Osteocyte (in vitro differentiated cells): Measurements from ENCODE around the gene CDH8. TPM values are rescaled to one million over a fixed set of nuclear protein-coding genes. Genes with fewer than 3 reads are reported as not detected.

ENCODE experiments used
- DNase-seq: peaks from one replicate; pipeline ENCODE4 v3.0.0; 2021; ENCODE audit warnings: mixed read lengths; ENCODE audit not compliant: unreplicated experiment; ENCODE audit errors: extremely low spot score
- H3K27ac Mint-ChIP-seq: one replicate; pipeline ENCODE4 v1.8.0; 2021; ENCODE audit warnings: mild to moderate bottlenecking, mixed read lengths; ENCODE audit not compliant: unreplicated experiment
- H3K27me3 Mint-ChIP-seq: one replicate; pipeline ENCODE4 v1.8.0; 2021; ENCODE audit warnings: mixed read lengths; ENCODE audit not compliant: unreplicated experiment
- H3K36me3 Mint-ChIP-seq: one replicate; pipeline ENCODE4 v1.8.0; 2021; ENCODE audit warnings: mixed read lengths; ENCODE audit not compliant: unreplicated experiment
- H3K4me1 Mint-ChIP-seq: one replicate; pipeline ENCODE4 v1.8.0; 2021; ENCODE audit warnings: mixed read lengths; ENCODE audit not compliant: unreplicated experiment
- H3K4me3 Mint-ChIP-seq: one replicate; pipeline ENCODE4 v1.8.0; 2021; ENCODE audit warnings: mild to moderate bottlenecking, moderate library complexity, mixed read lengths; ENCODE audit not compliant: unreplicated experiment
- H3K9me3 Mint-ChIP-seq: one replicate; pipeline ENCODE4 v1.8.0; 2021; ENCODE audit warnings: mixed read lengths; ENCODE audit not compliant: unreplicated experiment
- CTCF ChIP-seq: fragments of 200-600 bp; sonication (generic); IDR thresholded peaks from 2 replicates; pipeline ENCODE4 v1.5.0; 2021; ENCODE audit warnings: antibody characterized with exemption, mild to moderate bottlenecking, moderate library complexity
- total RNA-seq: library from RNA; stranded (reverse); gene quantifications from 2 replicates; pipeline ENCODE4 v1.2.1, GENCODE V29; 2021

Gene CDH8
- total RNA-seq, 1 donor from 2014 or later = 7.7 TPM

- Mint-ChIP-seq H3K36me3 (no peaks in the 10 kb centered on the region), H3K27ac (no peak overlapping the region), H3K4me1 (no peaks in the 10 kb centered on the region), H3K9me3 (peaks cover 5% of the 10 kb centered on the region), H3K4me3 (no peak overlapping the region), H3K27me3 (peaks cover 13% of the 10 kb centered on the region)
- peak; percentile 29 for TF ChIP-seq CTCF
- DNase-seq = no peak
Measured at GRCh38 chr16:62068747-62069146, 32.5 kb upstream of the CDH8 start.

- H3K36me3 Mint-ChIP-seq = no peaks in the 10 kb centered on the region
- H3K27ac Mint-ChIP-seq = no peak overlapping the region
- no peak for DNase-seq
- H3K4me3 Mint-ChIP-seq = no peak overlapping the region
- H3K9me3 Mint-ChIP-seq = peaks cover 5% of the 10 kb centered on the region
- no peaks in the 10 kb centered on the region for H3K4me1 Mint-ChIP-seq
- H3K27me3 Mint-ChIP-seq = peaks cover 19% of the 10 kb centered on the region
- no peak for TF ChIP-seq CTCF
Measured at GRCh38 chr16:62067981-62068380, 31.7 kb upstream of the CDH8 start.

GRCh38 chr16:62067182-62067581, 30.9 kb upstream of the CDH8 start:
- no peaks in the 10 kb centered on the region for H3K36me3 Mint-ChIP-seq
- TF ChIP-seq CTCF = no peak
- H3K4me1 Mint-ChIP-seq = no peaks in the 10 kb centered on the region
- H3K27me3 Mint-ChIP-seq = peaks cover 19% of the 10 kb centered on the region
- H3K27ac Mint-ChIP-seq = no peak overlapping the region
- H3K9me3 Mint-ChIP-seq = peaks cover 5% of the 10 kb centered on the region
- DNase-seq = no peak
- no peak overlapping the region for H3K4me3 Mint-ChIP-seq

- Mint-ChIP-seq H3K4me1 (no peaks in the 10 kb centered on the region), H3K27me3 (peaks cover 19% of the 10 kb centered on the region), H3K36me3 (no peaks in the 10 kb centered on the region), H3K9me3 (peaks cover 5% of the 10 kb centered on the region), H3K4me3 (no peak overlapping the region), H3K27ac (no peak overlapping the region)
- no peak for DNase-seq
- TF ChIP-seq CTCF = no peak
Measured at GRCh38 chr16:62066747-62067146, 30.5 kb upstream of the CDH8 start.

- TF ChIP-seq CTCF = no peak
- peaks cover 3% of the 10 kb centered on the region for H3K9me3 Mint-ChIP-seq
- H3K27ac Mint-ChIP-seq = no peak overlapping the region
- no peak for DNase-seq
- no peaks in the 10 kb centered on the region for H3K36me3 Mint-ChIP-seq
- H3K27me3 Mint-ChIP-seq = peaks cover 33% of the 10 kb centered on the region
- no peak overlapping the region for H3K4me3 Mint-ChIP-seq
- H3K4me1 Mint-ChIP-seq = no peaks in the 10 kb centered on the region
Measured at GRCh38 chr16:62064173-62064572, 27.9 kb upstream of the CDH8 start.
